HCT116 (cell line): ENCODE measurements around the gene SCARF1. TPM values are rescaled to one million over a fixed set of nuclear protein-coding genes. Genes with fewer than 3 reads are reported as not detected.

Experiments used
- ATAC-seq: fragments of 200-7000 bp; cut with Tn5 transposase; 2 replicates; pipeline ENCODE4 v1.9.1; 2020; ENCODE audit warnings: mild to moderate bottlenecking, moderate library complexity
- BruUV-seq: library from RNA; stranded (reverse); fragments of 400-500 nt; replicated peaks from 2 replicates; lab custom pipeline; 2021; lab: Mats Ljungman, UMichigan
- CTCF ChIA-PET: fragments of 300-600 bp; sonication (Branson Sonifier 250); formaldehyde crosslinking; loops from one replicate; lab custom pipeline; 2021; ENCODE audit warnings: antibody characterized with exemption; lab: Charles Lee
- POLR2A ChIA-PET: fragments of 300-600, 350-600 bp; sonication (Branson Sonifier 250); formaldehyde crosslinking; loops from one replicate; lab custom pipeline; 2021; ENCODE audit warnings: antibody characterized with exemption; lab: Charles Lee
- RAD21 ChIA-PET, 2 experiments: fragments of 300-600 bp; sonication (Branson Sonifier 250); formaldehyde crosslinking; loops; one replicate each; lab custom pipeline; 2023; ENCODE audit warnings: low total read pairs in 2 of 2; ENCODE audit not compliant: uncharacterized antibody in 2 of 2, unreplicated experiment in 2 of 2, low non-redundant PET in 1 of 2; lab: Charles Lee
- DNase-seq: peaks from one replicate; pipeline ENCODE4 v3.0.0-alpha.2; 2010; ENCODE audit warnings: low read depth, low spot score
- H2AFZ ChIP-seq: fragments of 200-600 bp; shearing (Covaris generic), sonication (generic); 2 replicates; pipeline ENCODE4 v1.6.1; 2017; ENCODE audit warnings: low read depth, mixed run types, mixed read lengths, antibody characterized with exemption, low read length; ENCODE audit not compliant: poor library complexity, severe bottlenecking
- H3K27ac ChIP-seq: 2 replicates; pipeline ENCODE4 v1.5.1; 2012; ENCODE audit warnings: low read depth, low read length
- H3K27me3 ChIP-seq: fragments of 200-600 bp; sonication (generic); 2 replicates; pipeline ENCODE4 v1.6.1; 2016; ENCODE audit warnings: mixed run types, low read length, mixed read lengths; ENCODE audit not compliant: insufficient read depth
- H3K36me3 ChIP-seq, 2 experiments: fragments of 200-500 bp in 1 of 2; fragments of 200-600 bp in 1 of 2; sonication (Bioruptor generic) in 1 of 2; sonication (generic) in 1 of 2; 2 replicates each; pipeline versions ENCODE4 v1.5.1 to v1.6.1; 2014 to 2016; ENCODE audit warnings: low read length in 2 of 2, inconsistent platforms in 1 of 2, mixed read lengths in 1 of 2, mixed run types in 1 of 2; ENCODE audit not compliant: insufficient read depth in 2 of 2, control insufficient read depth in 1 of 2
- H3K4me1 ChIP-seq, 2 experiments: fragments of 200-600 bp in 1 of 2; sonication (generic) in 1 of 2; 2 replicates each; pipeline versions ENCODE4 v1.5.1 to v1.6.1; 2012 to 2017; ENCODE audit warnings: low read length in 2 of 2, inconsistent platforms in 1 of 2, mild to moderate bottlenecking in 1 of 2, mixed read lengths in 1 of 2, mixed run types in 1 of 2, moderate library complexity in 1 of 2; ENCODE audit not compliant: insufficient read depth in 2 of 2, control insufficient read depth in 1 of 2
- H3K4me2 ChIP-seq: fragments of 200-600 bp; sonication (generic); 2 replicates; pipeline ENCODE4 v1.6.1; 2017; ENCODE audit warnings: mixed run types, low read length, mixed read lengths
- H3K4me3 ChIP-seq, 2 experiments: fragments of 200-600 bp in 1 of 2; sonication (generic) in 1 of 2; replicated peaks in 1 of 2; 2 replicates each; pipeline ENCODE4 v1.5.1; 2011 to 2016; ENCODE audit warnings: low read length in 2 of 2, control low read depth in 1 of 2, low read depth in 1 of 2, mild to moderate bottlenecking in 1 of 2, mixed read lengths in 1 of 2, mixed run types in 1 of 2
- H3K79me2 ChIP-seq: fragments of 200-600 bp; sonication (generic); 2 replicates; pipeline ENCODE4 v1.6.1; 2017; ENCODE audit warnings: mild to moderate bottlenecking, mixed run types, low read length, moderate library complexity, mixed read lengths; ENCODE audit not compliant: insufficient read depth
- H3K9ac ChIP-seq: fragments of 200-600 bp; sonication (generic); 2 replicates; pipeline ENCODE4 v1.6.1; 2016; ENCODE audit warnings: low read length, mixed read lengths
- H3K9me2 ChIP-seq: fragments of 200-600 bp; sonication (generic), shearing (Covaris generic); 2 replicates; pipeline ENCODE4 v1.6.1; 2017; ENCODE audit warnings: mixed run types, mild to moderate bottlenecking, moderate library complexity; ENCODE audit not compliant: insufficient read depth
- H3K9me3 ChIP-seq, 2 experiments: fragments of 200-500 bp in 1 of 2; fragments of 200-600 bp in 1 of 2; sonication (Bioruptor generic) in 1 of 2; sonication (generic) in 1 of 2; 2 replicates each; pipeline ENCODE4 v1.6.1; 2014 to 2017; ENCODE audit warnings: low read length in 2 of 2, mixed read lengths in 2 of 2, inconsistent platforms in 1 of 2, low read depth in 1 of 2, mild to moderate bottlenecking in 1 of 2, mixed run types in 1 of 2, moderate library complexity in 1 of 2; ENCODE audit not compliant: control insufficient read depth in 1 of 2, insufficient read depth in 1 of 2
- H4K20me1 ChIP-seq: fragments of 200-600 bp; sonication (generic), shearing (Covaris generic); 2 replicates; pipeline ENCODE4 v1.6.1; 2017; ENCODE audit warnings: mixed run types, mild to moderate bottlenecking, moderate library complexity; ENCODE audit not compliant: insufficient read depth
- CBX3 ChIP-seq: IDR thresholded peaks from 2 replicates; pipeline ENCODE4 v1.6.1; 2012; ENCODE audit warnings: low read depth
- CEBPB ChIP-seq: IDR thresholded peaks from 2 replicates; pipeline ENCODE4 v1.6.1; 2012; ENCODE audit warnings: low read depth
- EGR1 ChIP-seq: IDR thresholded peaks from 2 replicates; pipeline ENCODE4 v1.6.1; 2012; ENCODE audit warnings: low read depth
- EZH2phosphoT487 ChIP-seq: fragments of 200-600 bp; IDR thresholded peaks from 2 replicates; pipeline ENCODE4 v1.6.1; 2018; ENCODE audit warnings: antibody characterized with exemption, borderline replicate concordance
- FOSL1 ChIP-seq: IDR thresholded peaks from 2 replicates; pipeline ENCODE4 v1.6.1; 2012; ENCODE audit warnings: low read depth
- JUND ChIP-seq: IDR thresholded peaks from 2 replicates; pipeline ENCODE4 v1.6.1; 2012
- MAX ChIP-seq: IDR thresholded peaks from 2 replicates; pipeline ENCODE4 v1.6.1; 2012
- POLR2A ChIP-seq: IDR thresholded peaks from 2 replicates; pipeline ENCODE4 v1.7.0; 2011; ENCODE audit warnings: borderline replicate concordance; ENCODE audit not compliant: insufficient read depth, insufficient read length; ENCODE audit errors: extremely low read depth
- POLR2AphosphoS5 ChIP-seq: IDR thresholded peaks from 2 replicates; pipeline ENCODE4 v1.6.1; 2011; ENCODE audit warnings: mild to moderate bottlenecking, low read depth, low read length, moderate library complexity
- RAD21 ChIP-seq: IDR thresholded peaks from 2 replicates; pipeline ENCODE4 v1.6.1; 2012; ENCODE audit warnings: low read depth, mild to moderate bottlenecking
- SIN3A ChIP-seq: IDR thresholded peaks from 2 replicates; pipeline ENCODE4 v1.6.1; 2012; ENCODE audit warnings: low read depth
- SP1 ChIP-seq: IDR thresholded peaks from 2 replicates; pipeline ENCODE4 v1.6.1; 2012; ENCODE audit warnings: low read depth
- TCF7L2 ChIP-seq: IDR thresholded peaks from 2 replicates; pipeline ENCODE4 v1.7.0; 2011; ENCODE audit warnings: borderline replicate concordance, inconsistent platforms; ENCODE audit not compliant: insufficient read depth, insufficient read length; ENCODE audit errors: extremely low read depth
- YY1 ChIP-seq: IDR thresholded peaks from 2 replicates; pipeline ENCODE4 v1.6.1; 2011; ENCODE audit warnings: low read length, low read depth, moderate library complexity, mild to moderate bottlenecking; ENCODE audit not compliant: insufficient replicate concordance; ENCODE audit errors: extremely low read depth
- ZBTB33 ChIP-seq: IDR thresholded peaks from 2 replicates; pipeline ENCODE4 v1.6.1; 2011; ENCODE audit warnings: mild to moderate bottlenecking, low read length, moderate library complexity; ENCODE audit not compliant: insufficient replicate concordance; ENCODE audit errors: extremely low read depth
- ZNF274 ChIP-seq: fragments of 200-500 bp; sonication (Bioruptor generic); IDR thresholded peaks from 2 replicates; pipeline ENCODE4 v1.6.1; 2014; ENCODE audit warnings: mild to moderate bottlenecking, low read depth, low read length, inconsistent platforms
- intact Hi-C: fragments of 100-400 bp; cut with micrococcal nuclease; formaldehyde crosslinking; loops from 2 replicates; pipeline ENCODE4 v1.10.0; 2022
- total RNA-seq: library from RNA; stranded (reverse); gene quantifications from one replicate; pipeline ENCODE4 v1.2.1, GENCODE V29; 2021; ENCODE audit not compliant: unreplicated experiment

Gene SCARF1
- total RNA-seq, 1 experiment from 2014 or later, result 2.2 TPM

GRCh38 chr17:1638624-1639300 is 6.8 kb downstream of the SCARF1 start:
- RAD21 ChIA-PET, result no interaction called here

GRCh38 chr17:1638171-1638590 is 7.4 kb downstream of the SCARF1 start:
- intact Hi-C loops, result loop anchor here (10.0 kb wide), 1 partner anchor 153 kb away; no protein-coding TSS in a partner anchor
- no peak overlapping the region for H2AFZ ChIP-seq
- H3K4me3 ChIP-seq, result no peak overlapping the region
- POLR2A ChIA-PET, result no interaction called here
- H3K27ac ChIP-seq, result no peak overlapping the region
- H3K9me2 ChIP-seq, result no peaks in the 10 kb centered on the region
- no peaks in the 10 kb centered on the region for H3K9me3 ChIP-seq
- no peak overlapping the region for H3K9ac ChIP-seq
- CTCF ChIA-PET, result no interaction called here
- ATAC-seq (no peak), DNase-seq (no peak)
- H4K20me1 ChIP-seq, result no peaks in the 10 kb centered on the region
- BruUV-seq, result no TSS peak
- H3K4me2 ChIP-seq, result no peak overlapping the region
- H3K27me3 ChIP-seq, result no peaks in the 10 kb centered on the region
- H3K36me3 ChIP-seq, result no peaks in the 10 kb centered on the region
- RAD21 ChIA-PET, result no interaction called here
- no peaks in the 10 kb centered on the region for H3K79me2 ChIP-seq
- H3K4me1 ChIP-seq, result peaks cover 3 to 10% of the 10 kb centered on the region in 2 experiments; a peak in 2 of 4 replicates
- TF ChIP-seq ZBTB33 (no peak), JUND (no peak), SP1 (no peak), YY1 (no peak), EZH2phosphoT487 (no peak), SIN3A (no peak), ZNF274 (no peak), CBX3 (no peak)

More at GRCh38 chr17:1638624-1639300, 6.8 kb downstream of the SCARF1 start:
- ATAC-seq (no peak), DNase-seq (no peak)
- H3K4me1 ChIP-seq, result peaks cover 3 to 14% of the 10 kb centered on the region in 2 experiments; a peak in 3 of 4 replicates
- no peaks in the 10 kb centered on the region for H3K9me2 ChIP-seq
- no peaks in the 10 kb centered on the region for H4K20me1 ChIP-seq
- no peak overlapping the region for H2AFZ ChIP-seq
- H3K4me2 ChIP-seq, result no peak overlapping the region
- H3K9me3 ChIP-seq, result no peaks in the 10 kb centered on the region
- ChIA-PET POLR2A (interaction anchor here (1.4 kb wide), 1 partner anchor 8 kb away, joined by 3 read pairs; no protein-coding TSS in a partner anchor), CTCF (interaction anchor here (1.1 to 1.2 kb wide), 2 partner anchors 9 kb away, joined by 4 to 5 read pairs; no protein-coding TSS in a partner anchor)
- no TSS peak for BruUV-seq
- no peaks in the 10 kb centered on the region for H3K27me3 ChIP-seq
- H3K27ac ChIP-seq, result no peak overlapping the region
- no peaks in the 10 kb centered on the region for H3K36me3 ChIP-seq
- intact Hi-C loops, result loop anchor here (10.0 kb wide), 1 partner anchor 154 kb away; no protein-coding TSS in a partner anchor
- no peak overlapping the region for H3K4me3 ChIP-seq
- H3K9ac ChIP-seq, result no peak overlapping the region
- H3K79me2 ChIP-seq, result no peaks in the 10 kb centered on the region
- TF ChIP-seq ZNF274 (no peak), CEBPB (no peak), YY1 (no peak), EGR1 (no peak), FOSL1 (no peak), TCF7L2 (no peak), SIN3A (no peak), CBX3 (no peak), JUND (no peak), POLR2AphosphoS5 (no peak), MAX (no peak), POLR2A (no peak), RAD21 (no peak), EZH2phosphoT487 (no peak)
- TF ChIP-seq, all 23 proteins: peak for 0
